ENCODE results near the gene VEZT. TPM values are rescaled to one million over a fixed set of nuclear protein-coding genes. Genes with fewer than 3 reads are reported as not detected.

VEZT gene
- polyA plus RNA-seq, 1 donor from 2014 or later, result 219 TPM

GRCh38 chr12:95286713-95287112, 69.1 kb downstream of the VEZT start:
- Histone ChIP-seq H3K36me3 (ENCODE audit: insufficient read depth, low read length) (peaks cover 20% of the 10 kb centered on the region), H3K9me3 (ENCODE audit: low read length) (no peaks in the 10 kb centered on the region), H2AFZ (ENCODE audit: low read depth, low read length) (no peak overlapping the region), H4K20me1 (ENCODE audit: insufficient read depth) (peaks cover 4% of the 10 kb centered on the region), H3K27ac (ENCODE audit: low read length) (no peak overlapping the region), H3F3A (ENCODE audit: insufficient read depth, low read length, poor library complexity, severe bottlenecking) (no peaks in the 10 kb centered on the region), H3K4me3 (ENCODE audit: low read length) (no peak overlapping the region), H3K4me2 (ENCODE audit: low read length) (no peak overlapping the region), H3K79me2 (replicated peaks; ENCODE audit: insufficient read depth, low read length) (peaks cover 6% of the 10 kb centered on the region), H3K9ac (ENCODE audit: low read length) (no peak overlapping the region), H3K9me2 (ENCODE audit: insufficient read depth, low read length) (no peaks in the 10 kb centered on the region), H3K27me3 (ENCODE audit: insufficient read depth, low read depth, low read length) (no peaks in the 10 kb centered on the region)
- no peak for TF ChIP-seq RAD21 (conservative IDR thresholded peaks at IDR 0.05)
- TF ChIP-seq TAF1 (IDR thresholded peaks at IDR 0.05; ENCODE audit: low read depth), result no peak
- TF ChIP-seq MXI1 (conservative IDR thresholded peaks at IDR 0.05; ENCODE audit: poor library complexity, severe bottlenecking), result no peak
- TF ChIP-seq SMC3 (conservative IDR thresholded peaks at IDR 0.05; ENCODE audit: poor library complexity), result no peak
- TF ChIP-seq CTCF (IDR thresholded peaks at IDR 0.05; ENCODE audit: poor library complexity, severe bottlenecking), result no peak
- TF ChIP-seq POLR2AphosphoS5 (IDR thresholded peaks at IDR 0.05), result no peak
- TF ChIP-seq EZH2 (IDR thresholded peaks at IDR 0.05; ENCODE audit: borderline replicate concordance, insufficient read depth, low read length, poor library complexity, severe bottlenecking), result no peak
- TF ChIP-seq EP300 (conservative IDR thresholded peaks at IDR 0.05; ENCODE audit: poor library complexity, severe bottlenecking), result no peak
- no peak for TF ChIP-seq REST (IDR thresholded peaks at IDR 0.05; ENCODE audit: borderline replicate concordance)

GRCh38 chr12:95291501-95291900, 73.9 kb downstream of the VEZT start:
- no peaks in the 10 kb centered on the region for H3K79me2 ChIP-seq (replicated peaks; ENCODE audit: insufficient read depth, low read length)
- no peak overlapping the region for H3K4me3 ChIP-seq (ENCODE audit: low read length)
- no peak overlapping the region for H3K27ac ChIP-seq (ENCODE audit: low read length)
- H3F3A ChIP-seq (ENCODE audit: insufficient read depth, low read length, poor library complexity, severe bottlenecking), result no peaks in the 10 kb centered on the region
- no peak overlapping the region for H3K9ac ChIP-seq (ENCODE audit: low read length)
- no peak for TF ChIP-seq POLR2AphosphoS5 (IDR thresholded peaks at IDR 0.05)
- TF ChIP-seq REST (IDR thresholded peaks at IDR 0.05; ENCODE audit: borderline replicate concordance), result no peak
- TF ChIP-seq EP300 (conservative IDR thresholded peaks at IDR 0.05; ENCODE audit: poor library complexity, severe bottlenecking), result no peak
- no peak for TF ChIP-seq SMC3 (conservative IDR thresholded peaks at IDR 0.05; ENCODE audit: poor library complexity)
- TF ChIP-seq MXI1 (conservative IDR thresholded peaks at IDR 0.05; ENCODE audit: poor library complexity, severe bottlenecking), result no peak
- no peak for TF ChIP-seq RAD21 (conservative IDR thresholded peaks at IDR 0.05)
- no peaks in the 10 kb centered on the region for H3K9me2 ChIP-seq (ENCODE audit: insufficient read depth, low read length)
- no peak overlapping the region for H3K4me2 ChIP-seq (ENCODE audit: low read length)
- H3K27me3 ChIP-seq (ENCODE audit: insufficient read depth, low read depth, low read length), result no peaks in the 10 kb centered on the region
- H2AFZ ChIP-seq (ENCODE audit: low read depth, low read length), result no peak overlapping the region
- peaks cover 10% of the 10 kb centered on the region for H3K36me3 ChIP-seq (ENCODE audit: insufficient read depth, low read length)
- peaks cover 4% of the 10 kb centered on the region for H4K20me1 ChIP-seq (ENCODE audit: insufficient read depth)
- no peaks in the 10 kb centered on the region for H3K9me3 ChIP-seq (ENCODE audit: low read length)
